Measurements from ENCODE around the gene DAP.

The DAP gene

DNA sequence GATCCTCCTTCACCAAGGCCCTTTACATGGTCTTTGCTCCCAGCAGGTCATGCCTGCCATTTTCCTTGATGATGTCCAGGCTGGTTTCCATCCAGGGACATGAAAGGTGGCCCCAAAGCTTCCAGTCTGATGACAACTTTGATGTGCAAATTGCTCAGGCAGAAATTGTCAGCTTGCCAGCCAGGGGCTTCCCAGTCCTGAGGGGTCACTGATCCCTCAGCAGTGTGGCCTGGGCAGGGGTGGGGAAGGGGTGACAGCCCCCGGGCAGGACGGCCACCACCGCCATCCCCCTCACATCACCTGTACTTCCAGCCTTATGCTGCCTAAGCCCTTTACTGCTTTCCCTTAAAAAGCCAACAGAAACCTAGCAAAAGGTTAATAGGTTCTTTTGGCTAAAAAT is 100.9 kb downstream of the DAP start:
- no peak overlapping the region for H3K18ac ChIP-seq (ENCODE audit: low read length)
- WGBS (ENCODE audit: extremely low coverage, insufficient coverage, low lambda C conversion rate): no CpG with 5 or more reads among the region's 3 CpGs

DNA sequence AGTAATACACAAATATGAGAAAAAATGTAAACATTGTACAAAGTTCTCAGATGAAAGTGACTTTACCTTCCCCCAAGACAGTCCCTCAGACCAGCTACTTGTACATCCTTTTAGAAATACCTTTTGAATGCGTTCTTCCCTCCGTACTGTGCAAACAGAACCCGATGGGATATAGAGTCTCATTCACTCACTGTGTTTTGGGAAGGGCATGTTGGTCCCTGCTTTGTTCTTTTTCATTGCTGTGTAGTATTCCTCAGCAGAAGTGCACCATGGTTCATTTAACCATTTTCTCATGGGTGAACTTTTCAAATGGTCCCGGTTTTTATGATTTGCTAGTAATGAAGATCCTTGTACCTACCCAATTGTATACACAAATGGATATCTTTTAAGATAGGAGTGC is 102.8 kb downstream of the DAP start:
- no CpG with 5 or more reads among the region's 4 CpGs for WGBS (ENCODE audit: extremely low coverage, insufficient coverage, low lambda C conversion rate)
- no peak overlapping the region for H3K4me2 ChIP-seq (ENCODE audit: low read length)

More for the DNA sequence above, 100.9 kb downstream of the DAP start:
- no peaks in the 10 kb centered on the region for H3K36me3 ChIP-seq (ENCODE audit: control insufficient read depth, insufficient read depth, low read length)
- no peak overlapping the region for H4K8ac ChIP-seq (ENCODE audit: low read depth, low read length)
- no peak overlapping the region for H3K23ac ChIP-seq (ENCODE audit: low read length)
- H3K9ac ChIP-seq (ENCODE audit: low read length): no peak overlapping the region
- no peak overlapping the region for H3K4me3 ChIP-seq (ENCODE audit: low read length)
- H4K5ac ChIP-seq (ENCODE audit: low read length): no peak overlapping the region
- no peak overlapping the region for H2BK5ac ChIP-seq (ENCODE audit: low read length)
- no peaks in the 10 kb centered on the region for H3K79me1 ChIP-seq (ENCODE audit: low read length)
- DNase-seq: no peak
- no peak overlapping the region for H2AK5ac ChIP-seq (ENCODE audit: low read length)
- no peak overlapping the region for H3K4me2 ChIP-seq (ENCODE audit: low read length)
- H3K79me2 ChIP-seq (ENCODE audit: control insufficient read depth, insufficient read depth, low read length): no peaks in the 10 kb centered on the region
- H3K56ac ChIP-seq (ENCODE audit: low read length): no peak overlapping the region
- H2BK15ac ChIP-seq (replicated peaks; ENCODE audit: low read depth): no peak overlapping the region
- H3K27ac ChIP-seq (ENCODE audit: low read depth, low read length): no peak overlapping the region
- H3K4ac ChIP-seq (ENCODE audit: low read depth, low read length): no peak overlapping the region
- H3K27me3 ChIP-seq (ENCODE audit: insufficient read depth, low read length, poor library complexity): no peaks in the 10 kb centered on the region
- H2BK120ac ChIP-seq (ENCODE audit: low read depth, low read length): no peak overlapping the region
- no peaks in the 10 kb centered on the region for H3K4me1 ChIP-seq (ENCODE audit: control insufficient read depth, low read depth, low read length)

DNA sequence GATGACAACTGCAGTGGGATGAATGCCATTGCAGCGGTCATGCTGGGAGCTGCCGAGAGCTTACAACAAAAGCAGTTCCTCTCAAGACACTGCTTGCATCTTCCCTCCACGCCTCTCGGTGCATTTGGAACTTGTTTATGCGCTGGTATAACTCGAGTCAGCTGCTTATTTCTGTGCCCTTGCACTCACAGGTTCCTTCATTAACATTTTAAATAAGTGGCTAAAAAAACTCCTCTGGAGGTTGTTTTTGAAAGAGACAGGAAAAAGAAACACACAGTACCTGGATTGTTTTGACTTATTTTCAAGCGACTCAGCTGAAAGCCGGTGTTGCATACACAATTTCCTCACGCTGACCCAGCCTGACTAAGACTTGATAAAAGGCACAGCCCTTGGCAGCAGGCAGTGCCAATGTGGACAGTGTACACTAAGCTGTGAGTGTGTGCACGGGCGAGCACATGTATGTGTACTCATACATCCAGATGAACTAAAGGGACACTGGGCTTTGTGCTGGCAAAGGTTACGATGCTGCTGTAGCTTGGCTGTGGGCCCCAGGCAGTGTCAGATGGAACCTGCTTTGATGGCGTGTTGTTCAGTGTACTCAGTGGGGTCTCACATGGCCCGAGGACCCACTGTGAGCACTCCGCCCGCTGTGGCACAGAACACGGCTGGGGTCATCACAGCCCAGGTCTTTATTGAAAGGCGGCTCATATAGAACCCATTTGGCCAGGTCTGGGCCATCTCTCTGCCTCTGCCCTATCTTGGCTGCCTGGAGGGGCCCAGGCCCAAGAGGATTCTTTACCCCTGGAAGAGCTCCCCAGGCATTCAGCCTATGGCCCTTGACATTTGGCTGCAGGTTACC is 104.8 kb downstream of the DAP start:
- H3K4ac ChIP-seq (ENCODE audit: low read depth, low read length): no peak overlapping the region
- WGBS (ENCODE audit: extremely low coverage, insufficient coverage, low lambda C conversion rate): no CpG with 5 or more reads among the region's 18 CpGs

More for the DNA sequence above, 102.8 kb downstream of the DAP start:
- H4K8ac ChIP-seq (ENCODE audit: low read depth, low read length): no peak overlapping the region
- no peaks in the 10 kb centered on the region for H3K4me1 ChIP-seq (ENCODE audit: control insufficient read depth, low read depth, low read length)
- no peaks in the 10 kb centered on the region for H3K79me2 ChIP-seq (ENCODE audit: control insufficient read depth, insufficient read depth, low read length)
- no peak overlapping the region for H3K4me3 ChIP-seq (ENCODE audit: low read length)
- no peak for DNase-seq
- no peak overlapping the region for H3K18ac ChIP-seq (ENCODE audit: low read length)
- H4K5ac ChIP-seq (ENCODE audit: low read length): no peak overlapping the region
- H2BK120ac ChIP-seq (ENCODE audit: low read depth, low read length): no peak overlapping the region
- H3K23ac ChIP-seq (ENCODE audit: low read length): no peak overlapping the region
- H3K4ac ChIP-seq (ENCODE audit: low read depth, low read length): no peak overlapping the region
- no peak overlapping the region for H2BK15ac ChIP-seq (replicated peaks; ENCODE audit: low read depth)
- H2BK5ac ChIP-seq (ENCODE audit: low read length): no peak overlapping the region
- no peaks in the 10 kb centered on the region for H3K27me3 ChIP-seq (ENCODE audit: insufficient read depth, low read length, poor library complexity)
- no peak overlapping the region for H3K56ac ChIP-seq (ENCODE audit: low read length)
- H3K27ac ChIP-seq (ENCODE audit: low read depth, low read length): no peak overlapping the region
- H3K36me3 ChIP-seq (ENCODE audit: control insufficient read depth, insufficient read depth, low read length): no peaks in the 10 kb centered on the region
- H2AK5ac ChIP-seq (ENCODE audit: low read length): no peak overlapping the region
- no peaks in the 10 kb centered on the region for H3K79me1 ChIP-seq (ENCODE audit: low read length)
- no peak overlapping the region for H3K9ac ChIP-seq (ENCODE audit: low read length)

DNA sequence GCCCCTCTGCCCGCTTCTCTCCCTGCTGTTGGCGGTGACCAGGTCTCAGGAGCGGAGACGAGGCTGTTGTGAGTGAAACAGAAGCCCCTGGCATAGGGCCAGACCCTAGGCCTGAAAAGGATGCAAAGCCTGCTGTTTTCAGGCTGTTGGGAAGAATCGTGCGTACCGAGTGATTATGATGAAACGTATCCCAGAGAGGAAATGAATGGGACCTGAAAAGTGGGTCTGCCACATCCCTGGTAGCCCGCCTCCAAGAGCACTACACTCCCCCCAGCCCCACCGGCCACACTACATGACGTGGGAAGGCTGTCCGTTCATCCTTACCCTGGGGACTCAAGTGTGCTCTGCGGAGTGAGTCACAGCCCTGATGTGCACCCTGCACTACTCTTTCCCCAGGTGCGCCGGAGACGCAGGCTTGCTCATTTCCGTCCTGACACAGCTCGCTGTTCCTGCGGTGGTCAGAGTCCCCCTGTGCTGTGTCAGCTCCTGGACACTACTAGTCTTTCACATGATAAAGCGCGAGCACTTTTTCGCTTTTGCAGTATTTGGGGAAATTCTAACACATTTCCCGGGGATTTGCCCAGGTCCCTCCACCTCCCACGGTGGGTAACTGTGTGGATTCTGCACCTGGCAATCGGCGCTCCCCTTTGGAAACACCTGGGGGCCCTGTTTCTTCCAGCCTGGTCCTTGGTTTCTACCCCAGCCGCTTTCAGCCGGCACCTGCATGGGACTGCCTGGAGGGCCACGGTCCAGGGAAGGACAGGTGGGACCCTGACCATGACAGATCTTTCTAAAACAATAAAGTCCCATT is 105.7 kb downstream of the DAP start:
- Histone ChIP-seq H3K18ac (ENCODE audit: low read length) (no peak overlapping the region), H2AK5ac (ENCODE audit: low read length) (no peak overlapping the region), H2BK15ac (replicated peaks; ENCODE audit: low read depth) (no peak overlapping the region), H2BK5ac (ENCODE audit: low read length) (no peak overlapping the region), H3K56ac (ENCODE audit: low read length) (no peak overlapping the region), H3K23ac (ENCODE audit: low read length) (no peak overlapping the region), H3K4me1 (ENCODE audit: control insufficient read depth, low read depth, low read length) (no peaks in the 10 kb centered on the region), H2BK120ac (ENCODE audit: low read depth, low read length) (no peak overlapping the region), H3K4me3 (ENCODE audit: low read length) (no peak overlapping the region), H3K79me2 (ENCODE audit: control insufficient read depth, insufficient read depth, low read length) (no peaks in the 10 kb centered on the region), H3K27me3 (ENCODE audit: insufficient read depth, low read length, poor library complexity) (no peaks in the 10 kb centered on the region), H3K4ac (ENCODE audit: low read depth, low read length) (no peak overlapping the region), H3K27ac (ENCODE audit: low read depth, low read length) (no peak overlapping the region), H3K9ac (ENCODE audit: low read length) (no peak overlapping the region), H3K36me3 (ENCODE audit: control insufficient read depth, insufficient read depth, low read length) (no peaks in the 10 kb centered on the region), H4K8ac (ENCODE audit: low read depth, low read length) (no peak overlapping the region), H3K4me2 (ENCODE audit: low read length) (no peak overlapping the region), H4K5ac (ENCODE audit: low read length) (no peak overlapping the region), H3K79me1 (ENCODE audit: low read length) (no peaks in the 10 kb centered on the region)
- no peak for DNase-seq
- WGBS (ENCODE audit: extremely low coverage, insufficient coverage, low lambda C conversion rate): no CpG with 5 or more reads among the region's 29 CpGs

More for the DNA sequence above, 104.8 kb downstream of the DAP start:
- no peak overlapping the region for H4K8ac ChIP-seq (ENCODE audit: low read depth, low read length)
- no peak for DNase-seq
- no peaks in the 10 kb centered on the region for H3K36me3 ChIP-seq (ENCODE audit: control insufficient read depth, insufficient read depth, low read length)
- H2AK5ac ChIP-seq (ENCODE audit: low read length): no peak overlapping the region
- H3K27me3 ChIP-seq (ENCODE audit: insufficient read depth, low read length, poor library complexity): no peaks in the 10 kb centered on the region
- no peak overlapping the region for H3K4me3 ChIP-seq (ENCODE audit: low read length)
- no peaks in the 10 kb centered on the region for H3K79me2 ChIP-seq (ENCODE audit: control insufficient read depth, insufficient read depth, low read length)
- no peaks in the 10 kb centered on the region for H3K4me1 ChIP-seq (ENCODE audit: control insufficient read depth, low read depth, low read length)
- H2BK15ac ChIP-seq (replicated peaks; ENCODE audit: low read depth): no peak overlapping the region
- no peaks in the 10 kb centered on the region for H3K79me1 ChIP-seq (ENCODE audit: low read length)
- no peak overlapping the region for H3K56ac ChIP-seq (ENCODE audit: low read length)
- H4K5ac ChIP-seq (ENCODE audit: low read length): no peak overlapping the region
- H3K9ac ChIP-seq (ENCODE audit: low read length): no peak overlapping the region
- H3K18ac ChIP-seq (ENCODE audit: low read length): no peak overlapping the region
- no peak overlapping the region for H3K27ac ChIP-seq (ENCODE audit: low read depth, low read length)
- no peak overlapping the region for H3K23ac ChIP-seq (ENCODE audit: low read length)
- no peak overlapping the region for H2BK120ac ChIP-seq (ENCODE audit: low read depth, low read length)
- no peak overlapping the region for H3K4me2 ChIP-seq (ENCODE audit: low read length)
- no peak overlapping the region for H2BK5ac ChIP-seq (ENCODE audit: low read length)

DNA sequence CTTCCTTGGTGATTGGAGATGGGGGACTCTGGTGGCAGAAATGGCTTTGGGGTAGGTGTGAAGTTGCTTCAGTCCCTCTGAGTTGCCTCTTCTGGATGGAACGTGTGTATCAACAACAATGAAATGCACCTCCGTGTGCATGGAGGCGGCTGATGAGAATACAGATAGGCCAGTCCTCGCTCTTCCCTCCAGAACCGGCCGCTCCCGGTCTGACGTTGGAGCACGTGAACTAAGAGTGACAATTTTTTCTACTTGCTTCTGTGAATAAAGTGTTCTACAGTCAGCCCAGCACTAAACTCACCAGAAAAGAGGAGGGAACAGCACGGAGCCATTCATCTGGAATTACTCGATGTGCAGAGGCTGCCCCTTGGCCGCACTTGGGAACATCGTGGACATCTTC is 106.5 kb downstream of the DAP start:
- no peak for DNase-seq
- H3K36me3 ChIP-seq (ENCODE audit: control insufficient read depth, insufficient read depth, low read length): no peaks in the 10 kb centered on the region
- H3K27ac ChIP-seq (ENCODE audit: low read depth, low read length): no peak overlapping the region
- no peak overlapping the region for H4K5ac ChIP-seq (ENCODE audit: low read length)
- WGBS (ENCODE audit: extremely low coverage, insufficient coverage, low lambda C conversion rate): no CpG with 5 or more reads among the region's 13 CpGs
- no peak overlapping the region for H2BK5ac ChIP-seq (ENCODE audit: low read length)
- H3K27me3 ChIP-seq (ENCODE audit: insufficient read depth, low read length, poor library complexity): no peaks in the 10 kb centered on the region
- H2AK5ac ChIP-seq (ENCODE audit: low read length): no peak overlapping the region
- H4K8ac ChIP-seq (ENCODE audit: low read depth, low read length): no peak overlapping the region
- H3K23ac ChIP-seq (ENCODE audit: low read length): no peak overlapping the region
- H3K79me2 ChIP-seq (ENCODE audit: control insufficient read depth, insufficient read depth, low read length): no peaks in the 10 kb centered on the region
- H3K4me2 ChIP-seq (ENCODE audit: low read length): no peak overlapping the region
- no peak overlapping the region for H3K4me3 ChIP-seq (ENCODE audit: low read length)
- no peak overlapping the region for H3K9ac ChIP-seq (ENCODE audit: low read length)
- H3K18ac ChIP-seq (ENCODE audit: low read length): no peak overlapping the region
- no peak overlapping the region for H2BK120ac ChIP-seq (ENCODE audit: low read depth, low read length)
- no peaks in the 10 kb centered on the region for H3K79me1 ChIP-seq (ENCODE audit: low read length)
- no peak overlapping the region for H2BK15ac ChIP-seq (replicated peaks; ENCODE audit: low read depth)
- H3K4ac ChIP-seq (ENCODE audit: low read depth, low read length): no peak overlapping the region
- no peaks in the 10 kb centered on the region for H3K4me1 ChIP-seq (ENCODE audit: control insufficient read depth, low read depth, low read length)
- no peak overlapping the region for H3K56ac ChIP-seq (ENCODE audit: low read length)

All from mesendoderm (in vitro differentiated cells).